Cerebellar nuclear complex (tissue), 1 donor: ENCODE results near the gene RALGPS1.

Experiments
- DNase-seq, 2 experiments: peaks; one replicate each; lab custom pipeline; 2025; lab: John Stamatoyannopoulos, UW

RALGPS1 gene

GRCh38 chr9:127256324-127256723 lies 341.7 kb downstream of the RALGPS1 start:
- DNase-seq, result no peak

DNA sequence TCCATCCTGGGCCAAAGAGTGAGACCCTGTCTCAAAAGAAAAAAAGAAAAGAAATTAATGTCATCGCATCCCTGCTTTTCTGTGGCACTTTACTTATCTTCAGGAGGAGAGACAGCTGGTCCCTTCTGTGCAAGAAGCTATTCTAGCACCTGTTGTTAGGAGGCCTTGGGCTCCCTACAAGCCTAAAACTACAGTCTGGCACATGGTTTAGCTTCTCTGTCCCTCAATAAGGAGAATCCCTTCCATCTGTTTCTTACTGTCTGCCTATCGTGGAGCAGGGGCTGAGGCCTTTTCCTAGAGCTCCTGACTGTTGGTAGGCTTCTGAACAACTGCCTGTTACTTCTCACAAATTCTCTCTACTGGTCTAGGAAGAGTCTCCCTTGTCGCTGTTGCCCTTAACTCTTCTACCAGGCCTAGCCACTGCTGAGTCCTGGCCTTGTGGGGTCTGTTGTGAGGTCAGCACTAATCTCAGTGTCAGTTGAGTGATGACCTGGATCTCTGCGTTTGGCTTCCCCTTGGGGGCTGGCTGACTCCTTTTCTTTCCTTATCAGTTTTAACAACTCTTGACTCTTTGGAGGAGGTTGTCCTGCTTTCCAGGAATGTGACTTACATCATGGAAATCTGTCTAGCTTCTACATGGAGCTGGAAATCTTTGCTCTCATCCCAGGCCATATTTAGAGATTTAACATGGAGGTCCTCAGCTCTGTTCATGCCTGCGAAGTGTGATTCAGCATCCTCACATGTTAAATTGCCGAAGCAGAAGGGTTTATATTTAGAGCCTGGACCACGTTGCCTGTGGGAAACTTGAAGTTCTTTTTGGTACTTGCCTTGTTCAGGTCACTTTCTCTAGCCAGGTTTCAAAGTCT lies 344.3 kb downstream of the RALGPS1 start:
- no peak for DNase-seq

- DNase-seq, result no peak
Observed at GRCh38 chr9:127262602-127263001, 348.0 kb downstream of the RALGPS1 start.

GRCh38 chr9:127263237-127263636 lies 348.7 kb downstream of the RALGPS1 start:
- DNase-seq, result peak in 1 of 2 experiments; percentile 40

GRCh38 chr9:127263664-127264063 lies 349.1 kb downstream of the RALGPS1 start:
- DNase-seq, result peak in 1 of 2 experiments; percentile 72

GRCh38 chr9:127264462-127265219 lies 350.1 kb downstream of the RALGPS1 start, which contains the start of gene GARNL3:
TSS of gene GARNL3 (plus strand) at chr9:127264774. CDS start at chr9:127264878, 104 bp downstream.
- peak in 1 of 2 experiments; percentile 50 for DNase-seq

GRCh38 chr9:127267793-127268525 lies 353.4 kb downstream of the RALGPS1 start:
- no peak for DNase-seq

DNA sequence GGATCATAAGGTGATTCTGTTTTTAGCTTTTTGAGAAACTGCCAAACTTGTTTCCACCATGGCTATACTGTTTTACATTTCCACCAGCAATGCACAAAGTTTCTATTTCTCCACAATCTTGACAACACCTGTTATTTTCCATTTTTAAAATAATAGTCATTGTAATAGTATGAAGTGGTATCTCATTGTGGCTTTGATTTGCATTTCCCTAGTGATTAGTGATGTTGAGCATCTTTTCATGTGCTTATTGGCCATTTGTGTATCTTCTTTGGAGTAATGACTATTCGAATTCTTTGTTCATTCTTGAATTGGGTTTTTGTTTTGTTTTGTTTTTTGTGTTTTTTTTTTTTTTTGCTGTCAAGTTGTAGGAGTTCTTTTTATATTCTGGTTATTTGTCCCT lies 354.9 kb downstream of the RALGPS1 start:
- DNase-seq, result no peak
